LNCAP (cell line): ENCODE data around the gene SKIL.
A peak's percentile ranks its signal among the peaks of the same experiment; 100 is the strongest.

Experiments used
- CTCF ChIP-seq: fragments of 450-650 bp; IDR thresholded peaks from 2 replicates; pipeline ENCODE4 v1.5.1; 2017; ENCODE audit warnings: mild to moderate bottlenecking

The SKIL gene

GRCh38 chr3:170367797-170368196 is 10.3 kb downstream of the SKIL start:
- no peak for TF ChIP-seq CTCF

GRCh38 chr3:170368921-170369320 is 11.4 kb downstream of the SKIL start:
- TF ChIP-seq CTCF = peak; percentile 32

- TF ChIP-seq CTCF = no peak
Measured at GRCh38 chr3:170372190-170372879, 14.8 kb downstream of the SKIL start.

- no peak for TF ChIP-seq CTCF
Measured at GRCh38 chr3:170383567-170383966, 26.1 kb downstream of the SKIL start.

GRCh38 chr3:170386468-170386867 is 29.0 kb downstream of the SKIL start:
- TF ChIP-seq CTCF = no peak

GRCh38 chr3:170387950-170388349 is 30.4 kb downstream of the SKIL start:
- TF ChIP-seq CTCF = no peak

- no peak for TF ChIP-seq CTCF
Measured at GRCh38 chr3:170391108-170391507, 33.6 kb downstream of the SKIL start.

- no peak for TF ChIP-seq CTCF
Measured at GRCh38 chr3:170397685-170398084, 40.2 kb downstream of the SKIL start.
